GM21619 (cell line): ENCODE results near the gene OR56A4.

Experiments used
- ATAC-seq: cut with Tn5 transposase; IDR thresholded peaks from one replicate; pipeline ENCODE4 v1.9.1; 2021; ENCODE audit not compliant: unreplicated experiment

OR56A4 gene

GRCh38 chr11:6006846-6007245 is at the start of gene OR56A4:
TSS of gene OR56A4 (minus strand) at chr11:6006946. CDS start at chr11:6002992, 3,954 bp downstream.
- ATAC-seq: no peak

DNA sequence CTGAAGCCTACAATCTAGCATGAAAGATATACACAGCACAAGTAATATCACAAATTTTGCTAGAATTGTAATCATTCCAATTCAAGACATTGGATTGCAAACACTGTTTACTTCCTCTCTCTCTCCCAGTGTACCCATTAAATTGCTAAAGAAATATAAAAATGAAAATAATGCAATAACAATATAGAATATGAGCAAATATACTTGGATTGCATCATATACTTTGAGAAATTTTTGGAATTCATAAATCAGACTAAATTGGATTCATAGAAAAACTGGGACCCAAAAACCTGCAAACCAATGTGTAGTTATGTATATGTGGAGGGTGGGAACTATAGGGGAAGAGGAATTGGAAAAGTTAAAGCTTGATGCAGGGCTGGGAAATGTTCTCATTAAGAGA is 48.8 kb upstream of the OR56A4 start:
- no peak for ATAC-seq

DNA sequence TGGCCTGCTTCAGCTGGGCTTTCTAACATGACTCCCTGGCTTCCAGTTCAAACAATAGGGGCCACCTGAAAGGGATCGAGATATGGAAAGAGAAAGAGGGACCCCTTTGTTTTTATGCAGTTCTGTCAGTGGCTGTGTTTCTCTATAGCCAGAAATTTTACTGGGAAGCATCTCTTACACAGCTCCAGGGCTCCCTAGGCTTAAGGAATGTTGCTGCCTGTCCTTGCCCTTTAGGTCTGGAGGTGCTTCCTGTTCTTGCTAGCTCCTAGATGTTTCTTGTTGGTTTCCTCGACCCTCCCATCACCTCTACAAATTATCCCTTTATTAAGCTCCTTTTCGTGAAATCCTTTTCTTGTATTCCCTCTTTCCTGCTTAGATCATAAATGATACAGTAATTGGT is 45.6 kb upstream of the OR56A4 start:
- ATAC-seq: no peak

- no peak for ATAC-seq
These were observed 34.1 kb upstream of the OR56A4 start for GRCh38 chr11:6040874-6041273.

- ATAC-seq: no peak
These were observed 24.1 kb upstream of the OR56A4 start, which contains the start of gene OR56A1 for GRCh38 chr11:6030708-6031405. TSS of gene OR56A1 (minus strand) at chr11:6030758. CDS start at chr11:6027692, 3,066 bp downstream.

DNA sequence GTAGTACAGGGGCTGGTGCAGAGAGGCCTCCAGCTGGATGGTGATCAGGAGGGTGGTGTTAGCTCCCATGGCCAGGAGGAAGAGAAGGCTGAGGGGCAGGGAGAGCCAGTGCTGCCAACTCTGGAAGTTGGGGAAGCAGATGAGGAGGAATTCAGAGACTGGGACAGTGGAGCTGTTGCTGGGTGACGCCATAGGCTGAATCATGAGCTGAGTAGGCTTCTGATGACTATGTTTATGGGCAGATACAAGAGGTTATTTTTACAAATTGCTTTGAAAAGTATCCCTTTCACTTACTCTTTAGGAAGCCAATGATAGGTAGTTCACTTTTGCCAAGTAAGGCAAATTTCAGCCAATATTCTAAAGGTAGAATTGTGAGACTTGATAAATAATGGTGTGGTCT is 20.8 kb upstream of the OR56A4 start:
- ATAC-seq: no peak

DNA sequence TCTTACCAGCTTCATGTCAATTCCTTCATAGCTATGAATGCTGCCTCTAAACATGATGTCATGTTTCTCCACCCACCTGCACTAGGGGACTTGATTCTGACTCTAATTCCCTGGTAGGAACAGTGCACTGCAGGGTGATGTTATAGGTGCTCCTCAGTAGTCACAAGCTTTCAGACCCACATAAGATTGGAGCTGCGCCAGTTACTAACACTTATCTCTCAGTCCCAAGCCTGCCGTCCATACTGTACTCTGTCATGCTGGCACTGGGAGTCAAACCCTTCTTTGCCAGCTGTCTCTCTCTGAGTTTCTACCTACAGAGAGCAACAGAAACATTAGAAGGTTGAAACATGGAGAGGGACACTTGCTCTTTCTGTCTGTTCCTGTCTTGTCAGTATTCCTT is 18.3 kb upstream of the OR56A4 start:
- no peak for ATAC-seq

DNA sequence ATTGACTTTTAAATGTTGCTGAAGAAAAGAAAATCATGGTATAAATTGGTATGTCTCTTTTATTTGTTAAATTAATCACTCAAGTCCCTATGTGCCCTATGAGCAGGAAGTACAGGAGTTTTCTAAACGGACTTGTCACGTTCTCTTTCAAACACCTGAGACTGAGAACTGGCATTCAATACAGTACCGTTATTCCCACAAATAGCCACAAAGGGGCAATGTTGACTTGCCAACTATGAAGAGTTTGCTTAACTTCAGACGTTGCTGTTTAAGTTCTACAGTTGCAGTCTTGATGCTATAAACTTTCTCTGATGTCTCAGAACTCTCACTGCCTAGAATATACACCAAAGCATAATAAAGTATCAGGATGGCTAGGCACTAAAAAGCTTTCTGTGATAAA is 16.2 kb upstream of the OR56A4 start:
- ATAC-seq: no peak

- ATAC-seq: no peak
These were observed 6.3 kb upstream of the OR56A4 start for GRCh38 chr11:6013042-6013441.

DNA sequence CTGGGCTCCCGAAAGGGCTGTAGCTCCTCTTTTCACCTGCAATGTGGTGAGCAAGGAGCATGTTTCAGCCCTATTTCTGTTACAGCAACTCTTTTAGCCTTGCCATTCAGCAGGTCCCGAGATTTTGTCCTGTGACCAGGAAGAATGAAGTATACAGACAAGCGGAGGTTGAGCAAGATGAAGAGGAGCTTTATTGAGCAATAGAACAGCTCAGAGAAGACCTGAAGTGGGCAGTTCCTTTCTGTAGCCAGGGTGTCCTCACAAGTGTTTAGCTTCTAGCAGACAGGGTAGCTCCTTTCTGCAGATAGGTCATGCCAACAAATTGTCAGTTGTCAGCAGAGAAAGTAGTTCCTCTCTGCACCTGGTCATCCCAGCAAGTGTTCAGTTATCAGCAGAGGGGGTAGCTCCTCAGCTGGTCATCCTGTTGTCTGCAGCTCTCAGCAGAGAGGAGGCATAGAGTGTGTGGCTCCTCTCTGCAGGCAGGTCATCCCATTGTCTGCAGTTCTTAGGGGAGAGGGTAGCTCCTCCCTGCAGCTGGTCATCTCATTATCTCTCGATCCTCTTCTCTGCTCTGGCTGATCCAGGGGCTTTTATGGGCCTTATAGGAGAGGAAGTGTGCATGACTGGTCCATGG is 5.4 kb upstream of the OR56A4 start:
- no peak for ATAC-seq

DNA sequence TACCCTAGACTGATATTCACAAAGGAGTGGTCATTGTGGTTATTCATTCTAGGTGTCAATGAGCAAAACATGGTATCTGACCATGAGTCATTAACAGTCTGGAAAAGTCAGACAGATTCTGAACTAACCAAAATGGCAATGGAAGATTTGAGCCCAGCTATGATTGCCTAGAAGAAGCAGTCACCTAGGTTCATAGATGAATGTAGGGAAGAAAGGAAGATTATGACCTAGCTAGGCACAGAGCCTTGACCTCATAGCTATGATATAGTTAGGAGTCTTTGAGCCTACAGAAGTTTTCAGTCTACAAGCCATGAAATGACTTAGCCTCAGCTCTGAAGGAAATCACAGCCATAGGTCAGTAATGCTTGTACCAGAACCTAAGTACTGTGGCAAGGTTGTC is 351 bp downstream of the OR56A4 start:
- no peak for ATAC-seq

- no peak for ATAC-seq
These were observed 4.5 kb downstream of the OR56A4 start for GRCh38 chr11:6002202-6002699.

DNA sequence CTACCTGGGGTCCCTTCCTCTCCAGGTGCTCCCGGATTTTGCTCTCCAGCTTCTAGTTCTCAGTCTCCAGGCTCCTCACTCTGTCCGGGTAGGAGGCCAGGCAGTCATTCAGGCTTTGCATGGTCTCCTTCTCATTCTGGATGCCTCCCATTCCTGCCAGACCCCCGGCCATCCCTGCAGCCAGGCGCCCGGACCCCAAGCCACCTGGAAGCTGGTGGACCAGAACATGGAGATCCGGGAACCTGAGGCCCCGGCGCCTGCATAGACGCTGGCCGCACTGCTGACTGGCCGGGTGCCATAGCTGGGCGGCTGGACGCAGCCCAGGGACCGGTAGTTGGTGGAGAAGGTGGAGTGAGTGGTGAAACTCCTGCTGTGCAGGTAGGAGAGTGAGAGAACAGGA is 12.0 kb downstream of the OR56A4 start:
- ATAC-seq: no peak

- ATAC-seq: peak; percentile 47
These were observed 14.0 kb downstream of the OR56A4 start for GRCh38 chr11:5992604-5993251.

DNA sequence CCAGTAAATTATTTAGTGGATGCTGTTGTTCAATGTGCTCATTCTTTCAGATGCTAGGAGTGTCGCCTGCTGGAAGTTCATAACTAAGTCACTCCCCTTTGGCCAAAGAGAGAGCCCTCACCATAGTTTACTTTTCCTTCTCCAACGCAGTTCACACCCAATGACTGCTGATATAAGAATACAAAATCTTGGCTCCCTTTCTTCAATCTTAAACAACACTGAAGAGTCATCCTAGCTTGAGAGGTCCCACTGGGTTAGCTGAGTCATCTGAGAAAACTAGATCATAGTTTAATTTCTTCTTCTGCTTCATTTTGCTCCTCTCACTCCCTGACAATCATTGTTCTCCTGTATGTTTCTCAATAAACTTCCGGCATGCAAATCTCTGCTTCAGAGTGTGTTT is 14.6 kb downstream of the OR56A4 start:
- ATAC-seq: peak; percentile 32

- no peak for ATAC-seq
These were observed 17.5 kb downstream of the OR56A4 start for GRCh38 chr11:5989203-5989602.

GRCh38 chr11:5986885-5987284 is 19.9 kb downstream of the OR56A4 start, which contains the start of gene OR52L1:
TSS of gene OR52L1 (minus strand) at chr11:5986985. CDS start at chr11:5986930, 55 bp downstream.
- ATAC-seq: no peak

- no peak for ATAC-seq
These were observed 23.3 kb downstream of the OR56A4 start for GRCh38 chr11:5983443-5983842.

- ATAC-seq: no peak
These were observed 33.2 kb downstream of the OR56A4 start for GRCh38 chr11:5973530-5973929.

- ATAC-seq: no peak
These were observed 38.4 kb downstream of the OR56A4 start, which contains the start of gene OR56A5 for GRCh38 chr11:5968394-5968793. TSS of gene OR56A5 (minus strand) at chr11:5968494. CDS start at chr11:5968494, 0 bp downstream.

DNA sequence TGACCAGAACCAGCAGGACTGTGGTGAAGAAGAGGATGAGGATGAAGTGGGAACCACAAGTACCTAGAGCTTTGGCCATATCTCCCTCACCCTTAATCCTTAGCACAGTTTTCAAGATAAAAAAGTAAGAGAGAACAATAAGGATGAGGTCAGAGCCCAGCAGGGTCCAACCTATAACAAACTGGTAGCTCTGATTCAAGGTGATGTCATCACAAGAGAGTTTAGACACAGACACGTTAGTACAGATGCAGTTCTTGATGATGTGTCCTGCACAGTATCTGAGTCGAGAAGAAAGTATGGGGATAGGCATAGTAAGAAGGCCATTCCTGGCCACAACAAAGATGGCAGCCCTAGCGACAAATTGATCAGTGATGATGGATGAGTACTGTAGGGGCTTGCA is 39.0 kb downstream of the OR56A4 start:
- ATAC-seq: no peak

- ATAC-seq: no peak
These were observed 39.8 kb downstream of the OR56A4 start for GRCh38 chr11:5966958-5967357.
